Mesenchymal stem cell (in vitro differentiated cells and primary cell): ENCODE data around the gene CCDC24.

Experiments used
- DNase-seq: peaks from one replicate; pipeline ENCODE4 v3.0.0-alpha.2; 2013
- H2AFZ ChIP-seq: one replicate; pipeline ENCODE4 v1.6.1; 2013; ENCODE audit warnings: low read depth, mild to moderate bottlenecking, control low read depth, inconsistent platforms, low read length, moderate library complexity
- H2AK5ac ChIP-seq: 2 replicates; pipeline ENCODE4 v1.6.1; 2013; ENCODE audit warnings: low read length, moderate library complexity, mild to moderate bottlenecking, inconsistent platforms; ENCODE audit not compliant: severe bottlenecking
- H2BK120ac ChIP-seq: one replicate; pipeline ENCODE4 v1.6.1; 2013; ENCODE audit warnings: low read depth, mild to moderate bottlenecking, inconsistent platforms, low read length, moderate library complexity
- H2BK12ac ChIP-seq, 2 experiments: one replicate each; pipeline ENCODE4 v1.6.1; 2013; ENCODE audit warnings: inconsistent platforms in 2 of 2, low read length in 2 of 2, mild to moderate bottlenecking in 2 of 2, moderate library complexity in 2 of 2, control low read depth in 1 of 2
- H2BK15ac ChIP-seq: one replicate; pipeline ENCODE4 v1.6.1; 2013; ENCODE audit warnings: mild to moderate bottlenecking, low read depth, inconsistent platforms; ENCODE audit not compliant: poor library complexity, severe bottlenecking
- H2BK5ac ChIP-seq: 2 replicates; pipeline ENCODE4 v1.6.1; 2013; ENCODE audit warnings: low read depth, mild to moderate bottlenecking, low read length, control low read depth, inconsistent platforms; ENCODE audit not compliant: poor library complexity, severe bottlenecking
- H3K14ac ChIP-seq, 2 experiments: one replicate each; pipeline ENCODE4 v1.6.1; 2013; ENCODE audit warnings: inconsistent platforms in 2 of 2, low read length in 2 of 2, control low read depth in 1 of 2, mild to moderate bottlenecking in 1 of 2, moderate library complexity in 1 of 2
- H3K18ac ChIP-seq, 2 experiments: one replicate each; pipeline ENCODE4 v1.6.1; 2013; ENCODE audit warnings: inconsistent platforms in 2 of 2, low read length in 2 of 2, control low read depth in 1 of 2, low read depth in 1 of 2, mild to moderate bottlenecking in 1 of 2
- H3K23ac ChIP-seq, 2 experiments: one replicate each; pipeline ENCODE4 v1.6.1; 2013; ENCODE audit warnings: inconsistent platforms in 2 of 2, low read length in 2 of 2, mild to moderate bottlenecking in 2 of 2, moderate library complexity in 2 of 2, control low read depth in 1 of 2
- H3K27ac ChIP-seq: 2 replicates; pipeline ENCODE4 v1.5.1; 2013; ENCODE audit warnings: mild to moderate bottlenecking, moderate library complexity, low read length, control low read depth, inconsistent platforms; ENCODE audit not compliant: poor library complexity, severe bottlenecking
- H3K27me3 ChIP-seq, 2 experiments: 2 replicates each; pipeline versions ENCODE4 v1.6.1 to v1.7.0; 2013; ENCODE audit warnings: low read length in 2 of 2, mild to moderate bottlenecking in 2 of 2, moderate library complexity in 2 of 2, control low read depth in 1 of 2, inconsistent platforms in 1 of 2; ENCODE audit not compliant: control insufficient read depth in 1 of 2, insufficient read depth in 1 of 2
- H3K36me3 ChIP-seq, 2 experiments: 2 replicates each; pipeline versions ENCODE4 v1.6.1 to v1.7.0; 2013; ENCODE audit warnings: low read length in 2 of 2, control low read depth in 1 of 2, inconsistent platforms in 1 of 2, low read depth in 1 of 2, mild to moderate bottlenecking in 1 of 2; ENCODE audit not compliant: insufficient read depth in 2 of 2, control insufficient read depth in 1 of 2
- H3K4ac ChIP-seq, 2 experiments: one replicate each; pipeline ENCODE4 v1.6.1; 2013; ENCODE audit warnings: inconsistent platforms in 2 of 2, low read length in 2 of 2, mild to moderate bottlenecking in 2 of 2, moderate library complexity in 2 of 2, control low read depth in 1 of 2, low read depth in 1 of 2
- H3K4me1 ChIP-seq: 2 replicates; pipeline ENCODE4 v1.6.1; 2013; ENCODE audit warnings: low read depth, low read length, control low read depth; ENCODE audit not compliant: control insufficient read depth, insufficient read depth
- H3K4me2 ChIP-seq: 2 replicates; pipeline ENCODE4 v1.6.1; 2013; ENCODE audit warnings: low read length, mild to moderate bottlenecking, inconsistent platforms; ENCODE audit not compliant: poor library complexity, severe bottlenecking
- H3K4me3 ChIP-seq, 2 experiments: 2 replicates each; pipeline versions ENCODE4 v1.5.1 to v1.7.0; 2013; ENCODE audit warnings: low read length in 2 of 2, mild to moderate bottlenecking in 2 of 2, control low read depth in 1 of 2, low read depth in 1 of 2; ENCODE audit not compliant: insufficient read depth in 1 of 2
- H3K79me1 ChIP-seq: replicated peaks from 2 replicates; pipeline ENCODE4 v1.6.1; 2013; ENCODE audit warnings: mild to moderate bottlenecking, control low read depth, low read length, inconsistent platforms; ENCODE audit not compliant: poor library complexity, severe bottlenecking
- H3K9ac ChIP-seq: 2 replicates; pipeline ENCODE4 v1.7.0; 2013; ENCODE audit warnings: mild to moderate bottlenecking, low read length, moderate library complexity
- H3K9me3 ChIP-seq: 2 replicates; pipeline ENCODE4 v1.7.0; 2013; ENCODE audit warnings: mild to moderate bottlenecking, low read length; ENCODE audit not compliant: control insufficient read depth
- H4K8ac ChIP-seq: one replicate; pipeline ENCODE4 v1.6.1; 2013; ENCODE audit warnings: inconsistent platforms, mild to moderate bottlenecking, low read length, moderate library complexity
- H4K91ac ChIP-seq: one replicate; pipeline ENCODE4 v1.6.1; 2013; ENCODE audit warnings: mild to moderate bottlenecking, low read length, inconsistent platforms
- WGBS: methylation state at CpG from one replicate; pipeline ENCODE4 v1.1.7; 2013; ENCODE audit warnings: mixed read lengths; 5-methylcytosine and 5-hydroxymethylcytosine counted together

Gene CCDC24

GRCh38 chr1:43982808-43983207 lies 8.6 kb upstream of the CCDC24 start:
- Histone ChIP-seq H2BK12ac (no peak overlapping the region), H3K18ac (no peak overlapping the region), H3K4me2 (no peak overlapping the region), H2AFZ (no peak overlapping the region), H3K23ac (no peak overlapping the region), H3K27me3 (no peaks in the 10 kb centered on the region), H4K91ac (no peak overlapping the region), H4K8ac (no peak overlapping the region), H3K14ac (no peak overlapping the region), H3K9ac (no peak overlapping the region), H3K9me3 (no peaks in the 10 kb centered on the region), H3K36me3 (peaks cover 49 to 65% of the 10 kb centered on the region in 2 experiments), H2AK5ac (no peak overlapping the region), H3K4ac (no peak overlapping the region), H2BK15ac (no peak overlapping the region), H3K79me1 (peaks cover 32% of the 10 kb centered on the region), H2BK5ac (no peak overlapping the region), H3K27ac (no peak overlapping the region), H3K4me1 (peaks cover 44% of the 10 kb centered on the region), H3K4me3 (no peak overlapping the region), H2BK120ac (no peak overlapping the region)
- WGBS, result 94% methylated on average over 15 of the region's 15 CpGs
- no peak for DNase-seq

GRCh38 chr1:43983253-43983899 lies 8.0 kb upstream of the CCDC24 start:
- no peak for DNase-seq
- H3K36me3 ChIP-seq, result peaks cover 44 to 59% of the 10 kb centered on the region in 2 experiments
- H3K4me3 ChIP-seq, result no peak overlapping the region
- H2BK12ac ChIP-seq, result no peak overlapping the region
- H3K4me1 ChIP-seq, result peaks cover 42% of the 10 kb centered on the region
- H2BK15ac ChIP-seq, result no peak overlapping the region
- peaks cover 28% of the 10 kb centered on the region for H3K79me1 ChIP-seq
- no peak overlapping the region for H2AFZ ChIP-seq
- no peak overlapping the region for H4K91ac ChIP-seq
- H2BK120ac ChIP-seq, result no peak overlapping the region
- no peak overlapping the region for H3K4me2 ChIP-seq
- no peak overlapping the region for H3K18ac ChIP-seq
- no peak overlapping the region for H2BK5ac ChIP-seq
- H3K9me3 ChIP-seq, result no peaks in the 10 kb centered on the region
- H3K14ac ChIP-seq, result no peak overlapping the region
- no peak overlapping the region for H4K8ac ChIP-seq
- H3K9ac ChIP-seq, result no peak overlapping the region
- H3K27ac ChIP-seq, result no peak overlapping the region
- no peak overlapping the region for H3K23ac ChIP-seq
- no peak overlapping the region for H3K4ac ChIP-seq
- H3K27me3 ChIP-seq, result no peaks in the 10 kb centered on the region
- no peak overlapping the region for H2AK5ac ChIP-seq
- 86% methylated on average over 12 of the region's 12 CpGs for WGBS

GRCh38 chr1:43984855-43985254 lies 6.5 kb upstream of the CCDC24 start:
- Histone ChIP-seq H3K4me2 (no peak overlapping the region), H3K4me1 (peaks cover 33% of the 10 kb centered on the region), H4K8ac (no peak overlapping the region), H3K36me3 (peaks cover 43 to 59% of the 10 kb centered on the region in 2 experiments), H3K27me3 (no peaks in the 10 kb centered on the region), H3K27ac (no peak overlapping the region), H2AK5ac (no peak overlapping the region), H2AFZ (no peak overlapping the region), H3K14ac (no peak overlapping the region), H3K79me1 (peaks cover 23% of the 10 kb centered on the region), H3K9me3 (no peaks in the 10 kb centered on the region), H2BK120ac (no peak overlapping the region), H3K4ac (no peak overlapping the region), H2BK15ac (no peak overlapping the region), H3K4me3 (no peak overlapping the region), H4K91ac (no peak overlapping the region), H3K18ac (no peak overlapping the region), H3K23ac (no peak overlapping the region), H3K9ac (no peak overlapping the region), H2BK12ac (no peak overlapping the region), H2BK5ac (no peak overlapping the region)
- no peak for DNase-seq
- over 99% methylated on average over 16 of the region's 16 CpGs for WGBS

GRCh38 chr1:43985984-43986595 lies 5.3 kb upstream of the CCDC24 start:
- H3K27ac ChIP-seq, result no peak overlapping the region
- no peak overlapping the region for H2BK15ac ChIP-seq
- no peak overlapping the region for H2BK120ac ChIP-seq
- no peak overlapping the region for H3K9ac ChIP-seq
- WGBS, result 72% methylated on average over 4 of the region's 4 CpGs
- peaks cover 30% of the 10 kb centered on the region for H3K4me1 ChIP-seq
- no peak overlapping the region for H3K23ac ChIP-seq
- H3K79me1 ChIP-seq, result peaks cover 21% of the 10 kb centered on the region
- no peak overlapping the region for H3K14ac ChIP-seq
- peak overlapping the region; percentile 61 for H4K8ac ChIP-seq
- H2AK5ac ChIP-seq, result no peak overlapping the region
- no peak overlapping the region for H3K18ac ChIP-seq
- H3K4ac ChIP-seq, result no peak overlapping the region
- no peaks in the 10 kb centered on the region for H3K27me3 ChIP-seq
- H2AFZ ChIP-seq, result no peak overlapping the region
- no peak for DNase-seq
- H3K36me3 ChIP-seq, result peaks cover 43 to 55% of the 10 kb centered on the region in 2 experiments
- H3K9me3 ChIP-seq, result no peaks in the 10 kb centered on the region
- H4K91ac ChIP-seq, result no peak overlapping the region
- H2BK12ac ChIP-seq, result no peak overlapping the region
- H2BK5ac ChIP-seq, result no peak overlapping the region
- no peak overlapping the region for H3K4me2 ChIP-seq
- no peak overlapping the region for H3K4me3 ChIP-seq
